Mucosa of descending colon (tissue), 3 donors: ENCODE measurements around the gene FAAP100. TPM values are rescaled to one million over a fixed set of nuclear protein-coding genes. Genes with fewer than 3 reads are reported as not detected.

ENCODE experiments used
- ATAC-seq: fragments of 200-7000 bp; cut with Tn5 transposase; one replicate; pipeline ENCODE4 v1.9.1; 2020; ENCODE audit warnings: mild to moderate bottlenecking, moderate library complexity
- DNase-seq, 3 donors: peaks; one replicate each; pipeline ENCODE4 v3.0.0-alpha.2; 2020
- H3K36me3 ChIP-seq: fragments of 200-600 bp; one replicate; pipeline ENCODE4 v1.8.0; 2021; ENCODE audit warnings: low read depth, mild to moderate bottlenecking
- H3K4me1 ChIP-seq: fragments of 200-600 bp; one replicate; pipeline ENCODE4 v1.8.0; 2021; ENCODE audit warnings: low read depth, mild to moderate bottlenecking
- H3K4me3 ChIP-seq: fragments of 200-600 bp; one replicate; pipeline ENCODE4 v1.8.0; 2021; ENCODE audit warnings: mild to moderate bottlenecking
- H3K9me3 ChIP-seq: fragments of 200-600 bp; one replicate; pipeline ENCODE4 v1.8.0; 2021; ENCODE audit warnings: mild to moderate bottlenecking
- intact Hi-C, 2 donors: fragments of 100-400 bp; cut with DNase I in 1 of 2; cut with micrococcal nuclease in 1 of 2; formaldehyde crosslinking; loops; one replicate each; pipeline versions ENCODE4 v1.11.0 to v1.11.1; 2022; cut with DNase I, micrococcal nuclease
- total RNA-seq, 3 donors: library from RNA; stranded (reverse); fragmentation: NEBNext Ultra II Directional in 2 of 3; extraction: Animal tissue kit (Norgen Biotek cat#: 25700) in 2 of 3; gene quantifications; one replicate each; pipeline versions ENCODE4 v1.2.1 to v1.2.4, GENCODE V29; 2021 to 2023
- TF ChIP-seq, protein P1 (sequence below): fragments of 200-600 bp; IDR thresholded peaks from one replicate; pipeline ENCODE4 v1.8.0; 2022; ENCODE audit warnings: antibody characterized with exemption, mild to moderate bottlenecking
- donor health status: DM: no; HTN: no; CAD: no; lungs with moderate emphysema.
- donor health status: DM: no; HTN: no; CAD: no.
- donor health status: DM: no; HTN: yes; CAD: no.

FAAP100 gene
- total RNA-seq, 3 donors from 2014 or later = 23.2 to 28.9 (median 25.0) TPM

DNA sequence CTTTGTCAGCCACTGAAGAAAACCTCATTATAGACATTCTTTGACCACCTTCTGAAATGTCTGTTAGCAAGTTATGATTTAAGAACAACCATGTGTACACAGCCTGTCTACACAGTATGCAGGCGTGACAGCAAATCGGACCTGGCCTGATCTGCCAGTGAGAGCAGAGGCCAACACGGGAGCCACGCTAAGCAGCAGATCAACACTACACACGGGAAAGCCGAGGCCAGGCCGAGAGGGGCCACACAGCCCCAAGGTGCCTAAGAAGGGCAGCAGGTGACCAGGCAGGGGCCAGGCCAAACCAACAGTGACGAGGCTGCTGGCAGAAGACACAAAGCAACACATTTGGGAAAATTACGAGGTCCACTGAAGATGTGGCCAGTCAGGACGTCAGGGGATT is 16.3 kb upstream of the FAAP100 start:
- TF ChIP-seq, protein P1, sequence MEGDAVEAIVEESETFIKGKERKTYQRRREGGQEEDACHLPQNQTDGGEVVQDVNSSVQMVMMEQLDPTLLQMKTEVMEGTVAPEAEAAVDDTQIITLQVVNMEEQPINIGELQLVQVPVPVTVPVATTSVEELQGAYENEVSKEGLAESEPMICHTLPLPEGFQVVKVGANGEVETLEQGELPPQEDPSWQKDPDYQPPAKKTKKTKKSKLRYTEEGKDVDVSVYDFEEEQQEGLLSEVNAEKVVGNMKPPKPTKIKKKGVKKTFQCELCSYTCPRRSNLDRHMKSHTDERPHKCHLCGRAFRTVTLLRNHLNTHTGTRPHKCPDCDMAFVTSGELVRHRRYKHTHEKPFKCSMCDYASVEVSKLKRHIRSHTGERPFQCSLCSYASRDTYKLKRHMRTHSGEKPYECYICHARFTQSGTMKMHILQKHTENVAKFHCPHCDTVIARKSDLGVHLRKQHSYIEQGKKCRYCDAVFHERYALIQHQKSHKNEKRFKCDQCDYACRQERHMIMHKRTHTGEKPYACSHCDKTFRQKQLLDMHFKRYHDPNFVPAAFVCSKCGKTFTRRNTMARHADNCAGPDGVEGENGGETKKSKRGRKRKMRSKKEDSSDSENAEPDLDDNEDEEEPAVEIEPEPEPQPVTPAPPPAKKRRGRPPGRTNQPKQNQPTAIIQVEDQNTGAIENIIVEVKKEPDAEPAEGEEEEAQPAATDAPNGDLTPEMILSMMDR = no peak
- Histone ChIP-seq H3K9me3 (no peaks in the 10 kb centered on the region), H3K4me1 (peaks cover 20% of the 10 kb centered on the region), H3K4me3 (no peak overlapping the region), H3K36me3 (peaks cover 22% of the 10 kb centered on the region)
- intact Hi-C loops = no loop called here
- ATAC-seq = no peak
- no peak for DNase-seq

DNA sequence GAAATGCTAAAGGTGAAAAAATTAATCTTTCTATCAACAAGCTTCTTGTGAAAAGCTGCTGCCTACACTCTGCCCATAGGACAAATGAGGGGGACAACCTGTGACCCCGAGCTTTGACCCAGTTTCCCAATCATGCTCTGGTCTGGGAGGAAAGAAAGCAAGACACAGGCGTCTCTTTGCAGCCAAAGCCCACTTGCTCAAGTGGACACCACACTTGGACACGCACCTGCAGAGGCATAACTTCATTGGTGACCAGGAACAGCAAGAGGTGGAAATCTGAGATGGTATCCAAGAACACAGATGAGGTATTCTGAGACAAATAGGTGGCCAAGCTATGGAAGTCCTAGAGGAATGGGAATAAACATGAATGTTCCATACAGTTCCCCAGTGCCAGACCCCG is 15.0 kb upstream of the FAAP100 start:
- peaks cover 20% of the 10 kb centered on the region for H3K4me1 ChIP-seq

DNA sequence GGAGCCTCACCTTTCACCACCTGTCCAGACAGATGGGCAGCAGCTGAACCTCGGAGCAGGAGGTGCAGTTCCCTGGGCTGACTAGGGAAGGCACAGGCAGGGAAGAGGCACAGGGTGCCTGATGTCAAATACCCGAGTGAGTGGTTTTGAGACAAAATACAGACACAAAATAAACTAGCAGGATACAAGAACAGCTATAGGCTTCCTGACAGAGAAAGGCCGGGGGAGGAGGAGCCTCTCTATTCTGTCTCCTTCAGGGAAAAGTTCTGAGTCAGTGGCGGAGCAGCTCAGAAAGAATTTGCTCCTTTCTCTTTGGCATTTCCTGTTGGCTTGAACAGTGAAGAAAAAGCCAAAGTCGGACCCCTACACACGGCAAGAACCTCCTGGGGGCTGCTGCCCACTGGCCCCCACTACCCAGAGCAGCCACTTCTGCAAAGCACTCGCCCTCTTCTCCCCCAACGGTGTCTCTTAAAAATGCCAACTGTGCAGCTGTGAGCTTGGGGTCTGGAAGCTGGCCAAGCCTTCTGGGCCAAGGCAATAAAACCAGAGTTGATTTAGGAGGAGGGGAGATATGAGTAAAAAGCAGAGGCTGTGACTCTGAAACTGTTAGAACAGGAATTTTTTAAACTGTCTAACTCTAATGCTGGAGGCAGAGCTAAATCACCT is 14.4 kb upstream of the FAAP100 start:
- Histone ChIP-seq H3K4me3 (no peak overlapping the region), H3K4me1 (peaks cover 20% of the 10 kb centered on the region), H3K36me3 (peaks cover 16% of the 10 kb centered on the region), H3K9me3 (no peaks in the 10 kb centered on the region)
- TF ChIP-seq, protein P1 = no peak
- ATAC-seq = peak; percentile 84
- DNase-seq = peak; percentile 70 to 83 (median 74)
- intact Hi-C loops = no loop called here

More for the DNA sequence above, 15.0 kb upstream of the FAAP100 start:
- intact Hi-C loops = no loop called here
- peak in 1 of 3 donors; percentile 1 for DNase-seq
- TF ChIP-seq, protein P1 = no peak
- peaks cover 22% of the 10 kb centered on the region for H3K36me3 ChIP-seq
- ATAC-seq = no peak
- no peaks in the 10 kb centered on the region for H3K9me3 ChIP-seq
- H3K4me3 ChIP-seq = no peak overlapping the region

DNA sequence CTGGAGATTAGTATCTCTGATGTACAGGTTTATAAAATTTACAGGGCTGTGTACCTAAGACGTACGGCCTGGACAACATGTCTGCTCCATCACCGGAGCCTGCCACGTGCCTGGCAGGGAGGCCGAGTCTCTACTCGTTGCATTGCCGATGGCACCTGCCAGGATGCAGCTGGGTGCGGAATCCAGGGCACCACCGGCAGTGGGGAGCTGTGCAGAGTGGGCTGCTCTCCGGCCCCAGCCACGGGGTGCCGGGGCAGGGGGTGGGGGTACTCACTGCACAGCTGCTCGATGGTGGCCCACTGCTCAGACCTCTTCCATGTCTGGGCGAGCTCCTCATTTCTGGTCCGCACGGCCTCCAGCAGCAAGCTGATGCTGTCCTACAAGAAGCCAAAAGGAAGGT is 13.1 kb upstream of the FAAP100 start:
- intact Hi-C loops = no loop called here
- Histone ChIP-seq H3K9me3 (no peaks in the 10 kb centered on the region), H3K4me1 (peaks cover 20% of the 10 kb centered on the region), H3K4me3 (no peak overlapping the region), H3K36me3 (peaks cover 12% of the 10 kb centered on the region)
- TF ChIP-seq, protein P1 = no peak
- no peak for ATAC-seq
- no peak for DNase-seq

DNA sequence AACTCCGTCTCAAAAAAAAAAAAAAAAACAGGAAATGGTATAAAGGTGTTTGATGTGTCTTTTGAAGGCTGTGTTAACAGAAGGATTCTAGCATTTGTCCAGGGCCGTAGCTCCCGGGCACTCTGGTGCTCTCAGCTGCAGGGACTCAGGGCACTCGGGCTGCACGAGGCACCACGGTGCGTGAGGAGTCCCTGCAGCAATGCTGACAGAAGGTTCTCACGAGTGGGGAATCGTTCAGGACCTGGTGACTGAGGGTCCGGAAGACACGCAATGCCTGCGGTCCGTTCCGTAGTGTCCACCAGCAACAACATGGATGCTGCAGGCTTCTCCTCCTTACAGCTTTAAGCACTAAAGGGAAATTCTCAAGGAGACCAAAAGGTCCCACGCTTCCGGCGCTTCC is 12.6 kb upstream of the FAAP100 start:
- peaks cover 20% of the 10 kb centered on the region for H3K4me1 ChIP-seq
- peaks cover 12% of the 10 kb centered on the region for H3K36me3 ChIP-seq
- intact Hi-C loops = no loop called here
- TF ChIP-seq, protein P1 = no peak
- no peak overlapping the region for H3K4me3 ChIP-seq
- ATAC-seq = no peak
- no peak for DNase-seq
- no peaks in the 10 kb centered on the region for H3K9me3 ChIP-seq
